SIG-M5 treated with dmso at 0.1 percent for 504 hours (cell line): Measurements from ENCODE around the gene NPC1L1.

Experiments
- DNase-seq: peaks from one replicate; lab custom pipeline; 2025; ENCODE audit not compliant: unreplicated experiment; lab: John Stamatoyannopoulos, UW

The NPC1L1 gene, protein sequence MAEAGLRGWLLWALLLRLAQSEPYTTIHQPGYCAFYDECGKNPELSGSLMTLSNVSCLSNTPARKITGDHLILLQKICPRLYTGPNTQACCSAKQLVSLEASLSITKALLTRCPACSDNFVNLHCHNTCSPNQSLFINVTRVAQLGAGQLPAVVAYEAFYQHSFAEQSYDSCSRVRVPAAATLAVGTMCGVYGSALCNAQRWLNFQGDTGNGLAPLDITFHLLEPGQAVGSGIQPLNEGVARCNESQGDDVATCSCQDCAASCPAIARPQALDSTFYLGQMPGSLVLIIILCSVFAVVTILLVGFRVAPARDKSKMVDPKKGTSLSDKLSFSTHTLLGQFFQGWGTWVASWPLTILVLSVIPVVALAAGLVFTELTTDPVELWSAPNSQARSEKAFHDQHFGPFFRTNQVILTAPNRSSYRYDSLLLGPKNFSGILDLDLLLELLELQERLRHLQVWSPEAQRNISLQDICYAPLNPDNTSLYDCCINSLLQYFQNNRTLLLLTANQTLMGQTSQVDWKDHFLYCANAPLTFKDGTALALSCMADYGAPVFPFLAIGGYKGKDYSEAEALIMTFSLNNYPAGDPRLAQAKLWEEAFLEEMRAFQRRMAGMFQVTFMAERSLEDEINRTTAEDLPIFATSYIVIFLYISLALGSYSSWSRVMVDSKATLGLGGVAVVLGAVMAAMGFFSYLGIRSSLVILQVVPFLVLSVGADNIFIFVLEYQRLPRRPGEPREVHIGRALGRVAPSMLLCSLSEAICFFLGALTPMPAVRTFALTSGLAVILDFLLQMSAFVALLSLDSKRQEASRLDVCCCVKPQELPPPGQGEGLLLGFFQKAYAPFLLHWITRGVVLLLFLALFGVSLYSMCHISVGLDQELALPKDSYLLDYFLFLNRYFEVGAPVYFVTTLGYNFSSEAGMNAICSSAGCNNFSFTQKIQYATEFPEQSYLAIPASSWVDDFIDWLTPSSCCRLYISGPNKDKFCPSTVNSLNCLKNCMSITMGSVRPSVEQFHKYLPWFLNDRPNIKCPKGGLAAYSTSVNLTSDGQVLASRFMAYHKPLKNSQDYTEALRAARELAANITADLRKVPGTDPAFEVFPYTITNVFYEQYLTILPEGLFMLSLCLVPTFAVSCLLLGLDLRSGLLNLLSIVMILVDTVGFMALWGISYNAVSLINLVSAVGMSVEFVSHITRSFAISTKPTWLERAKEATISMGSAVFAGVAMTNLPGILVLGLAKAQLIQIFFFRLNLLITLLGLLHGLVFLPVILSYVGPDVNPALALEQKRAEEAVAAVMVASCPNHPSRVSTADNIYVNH (N-terminal part only)

DNA sequence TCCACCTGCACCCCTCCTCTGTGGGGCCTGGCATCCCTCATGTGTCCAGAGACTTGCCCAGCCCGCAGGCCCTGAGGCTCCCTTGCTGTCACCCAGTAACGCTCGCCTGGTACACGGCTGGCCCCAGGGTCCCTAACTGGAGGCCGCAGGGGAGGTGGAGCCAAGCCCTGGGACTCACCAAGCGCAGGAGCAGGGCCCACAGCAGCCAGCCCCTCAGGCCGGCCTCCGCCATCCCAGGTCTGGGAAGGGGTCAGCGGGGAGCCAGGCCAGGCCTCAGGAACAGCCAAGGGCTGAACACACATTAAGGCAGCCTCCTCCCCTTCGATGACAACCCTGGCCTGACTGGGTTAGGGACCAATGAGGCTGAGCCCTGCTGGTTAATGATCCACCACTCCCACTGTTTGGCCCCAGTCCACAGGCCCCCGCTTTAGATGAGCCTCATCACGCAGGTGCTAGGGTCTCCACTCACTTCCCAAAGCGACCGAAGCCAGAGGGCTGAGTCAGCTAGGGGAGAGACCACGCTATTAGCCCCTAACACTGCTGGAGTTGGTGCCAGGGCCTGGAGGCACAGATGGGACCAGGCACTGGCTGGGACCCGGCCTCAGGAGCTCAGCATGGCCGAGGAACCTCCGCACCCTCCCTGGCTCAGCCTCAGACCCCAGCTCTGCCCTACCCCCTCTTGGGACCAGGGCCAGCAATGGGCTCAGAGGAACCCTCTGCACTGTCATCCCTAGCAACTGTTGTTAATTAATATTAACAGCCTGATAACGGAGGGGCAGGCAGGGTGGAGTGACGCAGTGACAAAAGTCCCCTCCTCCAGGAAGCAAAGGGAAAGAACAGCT, at the start of gene NPC1L1:
Gene NPC1L1 (minus strand): TSS at position 303 of the 842 bp plus-strand sequence. CDS start 71 bp downstream, at position 232.
- no peak for DNase-seq

DNA sequence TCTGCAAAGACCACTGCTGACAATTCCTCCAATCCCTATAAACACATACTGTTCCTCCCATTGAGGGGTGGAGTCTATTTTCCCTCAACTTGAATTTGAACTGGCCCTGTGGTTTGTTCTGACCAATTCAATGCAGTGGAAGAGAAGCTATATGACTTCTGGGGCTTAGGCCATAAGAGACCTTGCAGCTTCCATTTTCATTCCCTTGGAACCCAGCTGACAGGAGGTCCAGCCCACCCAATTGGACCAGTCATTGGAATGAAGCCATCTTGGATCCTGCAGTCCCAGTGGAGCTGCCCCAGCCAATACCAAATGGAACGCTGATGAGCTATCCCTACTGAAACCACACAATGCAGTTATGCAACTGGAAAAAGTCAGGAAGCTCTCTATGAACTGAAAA, 49.8 kb upstream of the NPC1L1 start:
- DNase-seq: no peak

DNA sequence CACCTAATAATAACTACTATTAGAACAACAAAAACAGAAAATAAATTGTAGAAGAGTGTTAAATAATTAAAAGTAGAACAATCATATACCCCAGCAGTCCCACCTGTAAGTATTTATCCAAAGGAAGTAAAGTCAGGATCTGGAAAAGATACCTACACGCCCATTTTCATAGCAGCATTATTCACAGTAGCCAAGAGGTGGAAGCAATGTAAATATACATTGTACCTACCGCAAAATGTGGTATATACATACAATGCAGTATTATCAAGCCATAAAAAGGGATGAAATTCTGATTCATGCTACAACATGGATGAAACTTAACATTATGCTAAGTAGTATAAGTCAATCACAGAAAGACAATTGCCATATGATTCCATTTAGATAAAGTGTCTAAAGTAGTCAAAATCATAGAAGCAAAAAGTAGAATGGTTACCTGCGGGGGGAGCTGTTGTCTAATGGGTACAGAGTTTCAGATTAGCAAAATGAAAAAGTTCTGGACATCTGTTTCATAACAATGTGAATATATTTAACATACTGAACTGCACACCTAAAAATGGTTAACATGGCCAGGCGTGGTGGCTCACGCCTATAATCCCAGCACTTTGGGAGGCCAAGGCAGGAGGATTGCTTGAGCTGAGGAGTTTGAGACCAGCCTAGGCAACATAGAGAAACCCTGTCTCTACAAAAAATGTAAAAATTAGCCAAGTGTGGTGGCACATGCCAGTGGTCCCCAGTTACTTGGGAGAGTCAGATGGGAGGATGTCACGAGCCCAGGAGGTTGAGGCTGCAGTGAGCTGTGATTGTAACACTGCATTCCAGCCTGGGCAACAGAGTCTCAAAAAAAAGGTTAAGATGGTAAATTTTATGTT, 46.9 kb upstream of the NPC1L1 start:
- peak; percentile 71 for DNase-seq

DNA sequence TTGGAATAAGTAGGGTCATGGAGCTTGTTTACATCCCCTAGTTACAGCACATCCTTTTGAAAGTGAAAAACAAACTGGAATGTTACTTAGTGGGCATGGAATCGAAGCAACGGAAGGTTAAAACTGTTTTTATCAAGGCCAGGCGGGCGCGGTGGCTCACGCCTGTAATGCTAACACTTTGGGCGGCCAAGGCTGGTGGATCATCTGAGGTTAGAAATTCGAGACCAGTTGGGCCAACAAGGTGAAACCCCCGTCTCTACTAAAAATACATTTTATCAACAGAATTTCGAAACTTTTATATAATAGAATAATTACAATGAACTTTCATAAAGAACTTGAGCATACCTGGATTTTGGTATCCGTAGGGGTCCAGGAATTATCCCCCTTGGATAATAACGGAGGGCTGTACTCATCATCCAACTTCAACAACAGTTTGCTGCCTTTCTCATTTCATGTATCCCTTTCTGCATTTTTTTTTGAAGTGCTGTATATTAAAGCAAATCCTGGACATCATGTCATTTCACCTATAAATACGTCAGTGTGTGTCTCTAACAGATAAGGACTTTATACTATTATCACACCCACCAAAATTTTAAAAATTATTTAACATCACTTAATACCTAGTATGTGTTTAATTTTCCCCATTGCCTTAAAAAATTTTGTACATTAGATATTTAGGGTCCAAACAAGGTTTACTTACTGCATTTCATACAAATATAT, 42.2 kb upstream of the NPC1L1 start:
- DNase-seq: no peak

DNA sequence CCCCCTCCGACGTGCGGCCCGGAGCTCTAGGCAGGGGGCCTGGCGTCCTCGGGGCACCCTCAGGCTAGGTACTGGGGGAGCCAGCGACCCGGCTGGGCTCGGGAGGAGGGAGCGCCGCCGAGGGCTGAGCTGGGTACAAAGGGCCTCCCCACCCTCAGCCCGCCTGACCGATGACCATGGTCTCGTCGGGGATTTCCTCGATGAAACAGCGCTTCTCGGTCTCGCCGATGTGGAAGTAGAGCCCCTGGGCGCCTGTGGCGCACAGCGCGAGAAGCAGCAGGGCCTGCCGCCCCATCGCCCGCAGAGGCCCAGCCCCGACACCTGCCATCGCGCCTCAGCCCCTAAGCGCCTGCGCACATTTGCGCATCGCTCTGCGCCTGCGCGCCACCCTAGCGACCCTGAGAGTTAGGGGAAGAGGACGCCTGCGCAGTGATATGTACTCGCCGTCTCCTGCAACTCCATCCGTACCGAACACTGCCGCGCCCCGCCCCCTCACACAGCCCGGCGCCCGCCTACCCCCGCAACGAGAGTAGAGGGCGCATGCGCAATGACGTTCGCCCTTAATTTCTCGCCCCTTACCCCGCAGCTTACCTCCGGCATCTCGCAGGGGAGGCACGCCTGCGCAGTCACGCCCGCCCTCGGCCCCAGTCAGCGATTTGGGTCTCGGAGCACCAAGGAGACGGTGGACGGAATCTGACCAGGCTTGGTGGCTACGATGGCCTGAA, 40.9 kb upstream of the NPC1L1 start, which contains the start of gene TMED4:
Gene TMED4 (minus strand): TSS at position 353 of the 725 bp plus-strand sequence. CDS start 25 bp downstream, at position 328.
- DNase-seq: peak; percentile 98

DNA sequence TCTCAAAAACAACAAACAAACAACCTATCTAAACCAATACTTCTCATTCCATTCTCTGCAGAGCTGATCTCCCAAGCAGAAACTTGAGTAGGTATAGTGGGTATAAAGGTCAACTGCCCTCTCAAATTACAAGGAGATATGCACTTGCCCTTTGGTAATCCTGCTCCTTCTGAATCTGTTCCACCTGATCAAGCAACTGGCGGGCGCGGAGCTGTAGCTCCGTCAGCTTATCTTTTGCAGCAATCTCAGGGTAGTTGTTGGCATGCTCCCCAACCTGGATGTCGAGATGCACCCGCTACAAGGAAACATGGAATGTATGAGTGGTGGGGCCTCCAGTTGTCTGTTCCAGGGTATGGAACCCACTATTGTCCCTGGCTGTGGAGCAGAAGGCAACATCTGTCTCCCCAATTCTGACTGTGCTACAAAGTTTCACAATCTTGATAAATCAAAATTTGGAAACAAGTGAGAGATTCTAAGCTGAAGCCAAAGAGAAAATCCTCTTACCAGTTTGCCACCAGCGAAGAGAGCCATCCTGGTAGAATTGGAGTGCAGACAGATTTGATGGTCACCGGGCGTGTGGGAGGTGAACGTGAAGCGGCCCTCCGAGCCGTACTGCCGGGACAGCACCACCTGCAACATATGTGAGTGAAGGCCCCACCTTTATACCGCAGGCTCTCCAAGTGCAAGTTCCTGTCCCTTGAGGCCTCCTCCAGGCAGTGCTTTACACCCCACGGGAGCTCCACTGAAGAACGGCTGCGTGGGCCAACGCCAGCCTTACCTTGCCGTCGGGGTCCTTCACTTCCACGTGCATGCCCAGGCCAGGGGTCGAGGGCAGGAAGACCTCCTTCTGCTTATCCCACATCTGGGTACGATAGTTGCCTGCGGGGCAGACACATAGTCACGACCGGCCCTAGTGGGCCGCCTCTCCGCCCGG, 40.1 kb upstream of the NPC1L1 start:
- DNase-seq: peak; percentile 23

DNA sequence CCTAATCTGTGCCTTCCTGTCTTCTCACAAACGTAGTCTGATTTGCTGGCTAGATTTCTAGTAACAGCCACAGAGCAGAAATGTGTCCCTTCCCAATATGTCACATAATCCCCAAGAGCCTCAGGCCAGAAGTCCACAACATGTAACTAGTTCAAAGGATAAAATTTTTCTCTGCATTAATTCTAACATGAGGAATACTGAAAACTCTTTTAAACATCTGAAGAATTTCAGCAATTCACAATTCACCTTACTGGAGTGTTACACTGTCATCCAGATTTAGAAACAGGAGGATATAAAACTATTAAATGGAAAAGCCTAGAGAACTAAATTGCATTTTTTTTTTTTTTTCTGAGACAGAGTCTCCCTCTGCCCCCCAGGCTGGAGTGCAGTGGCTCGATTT, 35.1 kb upstream of the NPC1L1 start:
- DNase-seq: no peak

DNA sequence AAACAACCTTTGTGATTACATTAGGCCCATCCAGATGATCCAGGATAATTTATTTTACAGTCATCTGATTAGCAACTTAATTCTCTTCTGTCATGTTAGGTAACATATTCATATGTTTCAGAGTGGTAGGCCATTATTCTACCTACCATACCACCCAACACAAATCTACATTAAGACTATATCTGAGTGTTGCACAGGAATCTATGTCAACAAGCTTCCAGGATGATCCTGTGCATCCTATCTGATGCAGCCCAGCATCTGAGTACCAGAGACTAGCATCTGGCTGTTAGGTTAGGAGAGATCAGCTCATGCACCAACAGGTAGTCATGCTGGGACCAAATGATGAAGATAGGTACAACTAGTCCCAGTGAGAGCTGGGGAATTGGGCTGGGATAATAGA, 33.9 kb upstream of the NPC1L1 start:
- DNase-seq: no peak

DNA sequence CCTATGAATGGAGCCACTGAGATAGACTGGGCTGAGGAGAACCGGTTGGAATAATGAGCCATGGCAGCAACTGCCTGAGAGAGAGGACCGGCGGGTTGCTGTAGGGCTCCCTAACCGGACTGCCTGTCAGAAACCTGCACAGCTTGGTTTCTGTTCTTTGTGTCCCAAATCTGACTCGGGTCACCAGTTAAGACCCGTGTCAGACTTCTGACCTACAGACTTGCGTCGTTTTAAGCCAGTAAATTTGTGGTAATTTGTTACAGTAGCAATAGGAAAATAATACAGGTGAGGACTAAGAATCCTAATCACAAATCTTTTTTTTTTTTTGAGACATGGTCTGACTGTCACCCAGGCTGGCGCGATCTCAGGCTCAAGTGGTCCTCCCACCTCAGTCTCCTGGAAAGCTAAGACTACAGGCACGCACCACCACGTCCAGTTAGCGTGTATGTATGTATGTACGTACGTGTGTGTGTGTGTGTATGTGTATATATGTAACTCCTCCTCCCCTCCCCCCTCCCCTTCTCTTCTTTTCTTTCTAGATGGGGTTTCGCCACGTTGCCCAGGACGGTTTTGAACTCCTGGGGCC, 33.2 kb upstream of the NPC1L1 start:
- peak; percentile 57 for DNase-seq

DNA sequence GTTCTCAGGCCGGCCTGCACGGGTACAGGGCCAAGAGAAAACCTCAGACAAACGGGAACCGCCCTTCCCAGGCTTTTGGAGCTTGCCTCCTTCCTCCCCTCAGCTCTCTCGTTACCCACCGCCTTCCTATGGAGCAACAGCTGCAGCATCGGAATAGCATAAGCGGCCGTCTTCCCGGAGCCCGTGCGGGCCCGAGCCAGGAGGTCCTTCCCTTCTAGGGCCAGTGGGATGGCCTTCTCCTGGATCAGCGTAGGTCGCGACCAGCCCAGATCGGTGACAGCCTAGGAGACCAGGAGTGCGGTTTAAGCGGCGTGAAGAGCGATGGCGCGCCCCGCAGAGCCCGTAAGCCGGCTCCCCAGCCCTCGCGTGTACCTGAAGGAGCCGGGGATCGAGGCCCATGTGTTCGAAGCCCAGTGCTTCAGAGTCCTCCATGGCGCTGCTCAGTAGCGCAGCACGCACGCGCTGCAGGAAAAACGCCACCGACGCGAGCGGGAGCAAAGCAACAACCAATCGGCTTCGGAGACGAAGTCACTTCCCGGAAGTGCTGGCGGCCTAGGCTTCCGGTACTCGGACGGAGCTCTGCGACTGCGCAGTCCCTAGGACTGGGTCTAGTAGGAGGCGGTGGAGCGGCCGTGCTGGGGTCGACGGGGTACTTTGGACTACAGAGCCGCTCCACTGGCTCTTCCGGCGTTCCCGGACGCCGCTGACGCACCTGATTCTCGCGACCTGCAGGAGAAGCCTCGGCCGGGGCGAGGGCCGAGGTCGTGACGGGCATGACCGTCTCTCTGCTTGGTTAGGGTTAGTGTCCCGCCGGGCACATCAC, 32.5 kb upstream of the NPC1L1 start, which contains the start of gene DDX56:
Gene DDX56 (minus strand): TSS at position 445 of the 823 bp plus-strand sequence. CDS start 13 bp downstream, at position 432.
- peak; percentile 96 for DNase-seq

DNA sequence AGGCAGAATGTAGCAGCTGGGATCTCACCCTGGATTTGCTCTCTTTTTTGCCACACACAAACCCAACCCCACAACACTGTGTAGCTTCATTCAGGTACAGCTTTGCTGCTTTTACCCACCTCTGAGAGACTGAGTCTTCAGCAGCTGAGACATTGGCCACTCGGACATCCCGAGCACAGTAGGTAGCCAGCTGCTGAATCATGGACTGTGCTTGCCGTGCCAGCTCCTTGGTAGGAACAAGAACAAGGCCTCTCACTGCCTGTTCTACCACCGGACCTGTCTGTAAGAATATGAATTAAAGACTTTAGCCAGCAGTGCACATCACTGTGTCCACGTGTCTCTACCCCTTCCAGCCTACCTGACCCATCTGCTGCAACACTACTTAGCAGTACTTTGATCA, 31.6 kb upstream of the NPC1L1 start:
- no peak for DNase-seq

DNA sequence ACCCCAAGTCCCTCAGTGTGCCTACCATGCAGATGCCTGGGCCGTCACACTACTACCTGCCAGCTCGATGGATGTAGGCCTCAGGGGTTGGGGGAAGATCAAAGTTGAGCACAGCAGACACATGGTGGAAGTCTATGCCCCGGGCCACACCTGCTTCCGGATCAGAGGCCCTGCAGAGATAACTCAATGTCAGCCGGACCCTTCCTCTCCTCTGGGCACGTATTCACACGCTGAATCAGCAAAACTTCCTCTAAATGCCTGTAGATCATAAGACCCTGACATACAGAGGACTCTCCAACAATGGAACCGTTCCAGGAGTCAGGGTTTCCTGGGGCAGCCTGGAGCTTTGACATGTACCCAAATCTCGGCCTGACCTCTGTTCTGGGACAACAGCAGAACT, 28.8 kb upstream of the NPC1L1 start:
- no peak for DNase-seq

DNA sequence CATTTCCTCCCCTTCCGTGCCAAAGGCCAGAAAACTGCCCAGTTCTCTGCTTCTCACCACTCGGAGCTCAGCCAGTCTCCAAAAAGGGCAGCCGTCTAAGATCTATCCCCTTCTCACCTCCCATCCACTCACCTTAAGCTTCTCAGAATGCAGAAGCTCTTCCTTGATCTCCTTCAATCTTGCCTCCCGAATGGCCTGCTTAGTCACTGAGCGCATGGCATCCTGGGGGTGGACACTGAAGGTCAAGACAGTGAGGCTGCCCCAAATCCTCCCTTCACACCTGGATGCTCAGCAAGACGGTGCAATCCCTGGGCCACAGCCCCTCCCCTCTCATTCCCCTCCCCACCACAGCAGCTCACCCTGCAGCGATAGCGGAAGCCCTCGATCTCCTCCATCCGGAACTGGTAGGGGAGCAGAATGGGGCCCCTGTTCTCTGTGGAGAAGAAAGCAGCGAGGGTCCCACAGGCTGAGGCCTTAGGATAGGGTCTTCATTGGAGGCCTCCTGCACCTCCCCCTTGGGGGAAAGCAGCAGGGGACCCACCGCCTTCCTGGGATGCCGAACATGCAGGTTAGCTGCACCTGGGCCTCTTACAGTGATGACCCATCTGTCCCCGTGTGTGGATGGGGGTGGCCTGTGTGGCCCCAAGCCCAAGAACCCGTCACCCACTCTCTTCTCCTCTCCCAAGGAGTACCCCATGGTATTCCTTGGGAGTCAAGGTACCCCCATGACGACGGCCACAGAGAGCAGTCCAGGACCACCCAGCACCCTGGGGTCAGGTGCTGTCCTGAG, 27.8 kb upstream of the NPC1L1 start:
- no peak for DNase-seq

DNA sequence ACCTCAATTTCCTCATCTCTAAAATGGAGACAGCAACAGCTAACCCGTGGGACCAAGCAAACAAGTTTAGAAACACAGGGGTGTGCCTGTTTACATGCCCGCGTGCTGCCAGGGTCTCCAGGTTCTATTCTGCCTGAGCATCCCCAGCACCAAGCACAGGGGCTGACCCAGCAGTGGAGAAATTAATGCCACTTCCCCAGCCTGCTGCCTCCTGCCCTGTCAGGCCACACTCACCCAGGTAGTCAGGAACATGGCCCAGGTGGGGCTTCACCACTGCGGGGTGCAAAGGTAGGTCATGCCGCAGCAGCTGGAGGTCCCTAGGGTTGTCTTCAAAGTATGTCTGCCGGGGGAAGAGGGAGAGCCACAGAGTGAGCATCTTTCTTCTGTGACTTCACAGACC, 26.8 kb upstream of the NPC1L1 start:
- no peak for DNase-seq

DNA sequence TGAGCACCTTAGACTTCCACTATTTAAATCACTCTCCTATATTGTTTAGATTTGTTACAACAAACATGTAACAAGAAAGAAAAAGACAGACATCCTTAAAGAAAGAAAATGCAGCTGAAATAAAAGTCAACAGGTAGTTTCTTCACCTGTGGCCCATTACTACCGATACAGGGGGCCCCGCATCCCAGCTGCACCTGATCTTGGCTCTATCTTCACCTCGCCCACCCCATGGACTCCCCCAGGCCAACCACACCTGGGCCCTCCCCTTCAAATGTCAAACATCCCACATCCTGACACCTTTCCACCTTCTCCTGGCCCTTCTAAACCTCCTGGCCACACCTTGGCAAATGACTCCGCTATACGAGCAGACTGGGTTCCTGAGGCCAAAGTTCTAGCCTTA, 25.6 kb upstream of the NPC1L1 start:
- DNase-seq: no peak
